ENCODE data around the gene PHF5A. TPM values are rescaled to one million over a fixed set of nuclear protein-coding genes. Genes with fewer than 3 reads are reported as not detected.

PHF5A gene
- total and polyA plus RNA-seq, 2 of the 8 experiments (the other 6 are each of a cell fraction or from before 2014, with no cell fraction given), result 119 to 135 TPM

- Histone ChIP-seq H4K8ac (ENCODE audit: extremely low read depth, insufficient read depth, low read length) (no peak overlapping the region), H2BK15ac (ENCODE audit: low read length) (peak overlapping the region; percentile 40; the same call in 1 of the 2 replicates), H3K9me3 (ENCODE audit: insufficient read depth in 2 of 2, low read depth in 1 of 2, low read length in 1 of 2) (no peaks in the 10 kb centered on the region), H3K27ac (ENCODE audit: low read depth, low read length) (peak overlapping the region; percentile 20; the same call in 1 of the 2 replicates), H3K79me1 (ENCODE audit: low read depth, low read length) (peaks cover 27% of the 10 kb centered on the region), H4K5ac (ENCODE audit: insufficient read length, low read depth, low read length) (no peak overlapping the region), H4K91ac (replicated peaks; ENCODE audit: insufficient read length, low read length) (no peak overlapping the region), H3K23ac (ENCODE audit: insufficient read length) (no peak overlapping the region), H3K4me2 (ENCODE audit: insufficient read depth in 1 of 2, low read depth in 2 of 2, low read length in 2 of 2) (no peak overlapping the region; a peak in 1 of 4 replicates), H2AK5ac (ENCODE audit: low read depth, low read length) (peak overlapping the region; percentile 4; the same call in 1 of the 2 replicates), H2BK5ac (ENCODE audit: low read depth, low read length) (peak overlapping the region; percentile 32; the same call in 1 of the 2 replicates), H3K4me3 (ENCODE audit: extremely low read depth in 1 of 4, insufficient read depth in 2 of 4, low read depth in 3 of 4, low read length in 4 of 4) (no peak overlapping the region), H2AFZ (ENCODE audit: low read length) (no peak overlapping the region), H4K20me1 (replicated peaks in 1 of 2; ENCODE audit: control insufficient read depth in 1 of 2, insufficient read depth in 2 of 2, low read length in 2 of 2) (peaks cover 4 to 24% of the 10 kb centered on the region in 2 experiments), H2BK20ac (ENCODE audit: low read length) (peak overlapping the region; percentile 17; the same call in 1 of the 2 replicates), H3K56ac (replicated peaks; ENCODE audit: insufficient read length, low read depth, low read length) (no peak overlapping the region), H3K23me2 (ENCODE audit: low read depth, low read length) (no peaks in the 10 kb centered on the region), H3K4me1 (replicated peaks in 1 of 4; ENCODE audit: control insufficient read depth in 3 of 4, insufficient read depth in 4 of 4, low read length in 3 of 4) (peaks cover 24 to 39% (median 26%) of the 10 kb centered on the region in 4 experiments), H2BK12ac (ENCODE audit: low read depth, low read length) (peak overlapping the region; percentile 69; the same call in 1 of the 2 replicates), H3K27me3 (replicated peaks in 1 of 4; ENCODE audit: control insufficient read depth in 3 of 4, extremely low read depth in 1 of 4, insufficient read depth in 3 of 4, low read length in 3 of 4) (no peaks in the 10 kb centered on the region), H3K14ac (ENCODE audit: insufficient read length) (no peak overlapping the region), H3K18ac (ENCODE audit: extremely low read depth, low read length) (no peak overlapping the region), H3K9ac (replicated peaks in 1 of 4; ENCODE audit: extremely low read depth in 1 of 4, low read depth in 3 of 4, low read length in 3 of 4) (peak overlapping the region in 1 of 4 experiments; percentile 13; a peak in 3 of 7 replicates), H2BK120ac (replicated peaks; ENCODE audit: low read depth, low read length) (no peak overlapping the region), H3K36me3 (ENCODE audit: control insufficient read depth in 2 of 4, insufficient read depth in 4 of 4, low read length in 3 of 4) (no peaks in the 10 kb centered on the region; a peak in 1 of 8 replicates), H3K79me2 (ENCODE audit: control insufficient read depth in 1 of 2, insufficient read depth in 2 of 2, low read length in 2 of 2) (peaks cover 3 to 74% of the 10 kb centered on the region in 2 experiments; a peak in 3 of 4 replicates), H3K4ac (replicated peaks; ENCODE audit: insufficient read length, low read depth, low read length) (no peak overlapping the region)
- WGBS, 2 experiments (ENCODE audit: extremely low coverage in 1 of 2, insufficient coverage in 1 of 2, insufficient read length in 1 of 2, insufficient replicate concordance in 2 of 2, low coverage in 1 of 2, low lambda C conversion rate in 2 of 2, missing lambda C conversion rate in 1 of 2), result 87% methylated on average over 7 of the region's 7 CpGs; no CpG with 5 or more reads in 1 of the 2 experiments
- ChIA-PET POLR2A (ENCODE audit: partially characterized antibody) (interaction anchor here (0.6 to 30.6 kb wide), 9 partner anchors 8 to 175 kb away, joined by 3 to 887 read pairs (median 5); partner anchors contain the start of genes ACO2, PHF5A, TEF and TOB2), CTCF (ENCODE audit: partially characterized antibody) (interaction anchor here (0.6 to 7.8 kb wide), 13 partner anchors 10 to 241 kb away, joined by 3 to 79 read pairs (median 4); partner anchors contain the start of genes ACO2 and PHF5A)
- no peak for FAIRE-seq
- DNase-seq (ENCODE audit: low read depth in 1 of 2, low spot score in 2 of 2), result no peak
- no peak for TF ChIP-seq ATF2 (IDR thresholded peaks at IDR 0.05; ENCODE audit: low read length)
- no peak for TF ChIP-seq TAF7 (optimal IDR thresholded peaks at IDR 0.05; ENCODE audit: borderline replicate concordance, low read depth, low read length)
- TF ChIP-seq KDM4A (IDR thresholded peaks at IDR 0.05; ENCODE audit: low read depth, low read length, severe bottlenecking), result no peak
- TF ChIP-seq USF2 (IDR thresholded peaks at IDR 0.05; ENCODE audit: low read length), result no peak
- TF ChIP-seq RBBP5 (IDR thresholded peaks at IDR 0.05; ENCODE audit: borderline replicate concordance, low read depth, low read length), result no peak
- no peak for TF ChIP-seq RAD21 (IDR thresholded peaks at IDR 0.05 in 1 of 2, conservative IDR thresholded peaks at IDR 0.05 in 1 of 2; ENCODE audit: low read depth in 2 of 2, low read length in 2 of 2)
- no peak for TF ChIP-seq BACH1 (IDR thresholded peaks at IDR 0.05; ENCODE audit: low read length)
- TF ChIP-seq POLR2A (IDR thresholded peaks at IDR 0.05; ENCODE audit: control extremely low read depth in 1 of 2, low read depth in 2 of 2, low read length in 2 of 2), result no peak
- no peak for TF ChIP-seq YY1 (IDR thresholded peaks at IDR 0.05; ENCODE audit: low read depth, low read length)
These were observed 10.5 kb upstream of the PHF5A start for GRCh38 chr22:41478891-41479521.

Data from H1 (cell line).